NCI-H69 (cell line): Measurements from ENCODE around the gene TMX4.
"Not testable (repeated sequence)": the region's sequence is repeated elsewhere in the genome, so short reads cannot be mapped to it uniquely, and the experiment has no call there.

Source experiments
- DNase-seq: peaks from one replicate; lab custom pipeline; 2025; lab: John Stamatoyannopoulos, UW

The TMX4 gene, protein sequence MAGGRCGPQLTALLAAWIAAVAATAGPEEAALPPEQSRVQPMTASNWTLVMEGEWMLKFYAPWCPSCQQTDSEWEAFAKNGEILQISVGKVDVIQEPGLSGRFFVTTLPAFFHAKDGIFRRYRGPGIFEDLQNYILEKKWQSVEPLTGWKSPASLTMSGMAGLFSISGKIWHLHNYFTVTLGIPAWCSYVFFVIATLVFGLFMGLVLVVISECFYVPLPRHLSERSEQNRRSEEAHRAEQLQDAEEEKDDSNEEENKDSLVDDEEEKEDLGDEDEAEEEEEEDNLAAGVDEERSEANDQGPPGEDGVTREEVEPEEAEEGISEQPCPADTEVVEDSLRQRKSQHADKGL

DNA sequence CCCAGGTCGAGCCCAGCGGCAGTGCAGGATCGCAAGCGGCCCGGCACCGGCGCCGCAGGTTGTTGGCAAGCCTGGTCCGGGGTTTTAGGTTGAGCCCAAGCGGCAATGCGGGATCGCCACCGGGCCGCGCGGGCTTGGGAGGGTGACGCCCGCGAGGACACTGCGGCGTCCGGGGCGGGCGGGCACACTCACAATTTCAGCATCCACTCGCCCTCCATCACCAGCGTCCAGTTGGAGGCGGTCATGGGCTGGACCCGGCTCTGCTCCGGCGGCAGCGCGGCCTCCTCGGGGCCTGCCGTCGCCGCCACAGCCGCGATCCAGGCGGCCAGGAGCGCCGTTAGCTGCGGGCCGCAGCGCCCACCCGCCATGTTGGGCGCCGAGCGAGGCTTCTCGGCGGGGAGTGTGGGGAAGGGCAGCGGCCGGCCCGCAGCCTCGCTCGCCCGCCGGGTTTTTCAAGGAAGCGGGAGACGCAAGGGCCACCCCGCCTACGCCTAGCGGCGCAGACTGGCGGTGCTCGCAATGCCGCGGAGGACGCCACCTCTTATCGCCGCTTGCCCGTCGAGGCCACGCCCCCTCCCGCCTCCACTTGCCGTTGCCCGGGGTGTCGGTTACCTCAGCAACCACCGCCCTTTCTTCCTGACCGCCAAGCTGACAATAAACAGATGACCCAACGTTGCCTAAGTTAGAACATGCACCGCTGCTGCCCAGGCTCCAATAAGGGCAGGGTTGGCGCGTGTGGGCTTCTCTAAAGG is at the start of gene TMX4:
Gene TMX4 (minus strand): TSS at position 516 of the 752 bp plus-strand sequence. CDS start 148 bp downstream, at position 368.
- DNase-seq = peak; percentile 99

DNA sequence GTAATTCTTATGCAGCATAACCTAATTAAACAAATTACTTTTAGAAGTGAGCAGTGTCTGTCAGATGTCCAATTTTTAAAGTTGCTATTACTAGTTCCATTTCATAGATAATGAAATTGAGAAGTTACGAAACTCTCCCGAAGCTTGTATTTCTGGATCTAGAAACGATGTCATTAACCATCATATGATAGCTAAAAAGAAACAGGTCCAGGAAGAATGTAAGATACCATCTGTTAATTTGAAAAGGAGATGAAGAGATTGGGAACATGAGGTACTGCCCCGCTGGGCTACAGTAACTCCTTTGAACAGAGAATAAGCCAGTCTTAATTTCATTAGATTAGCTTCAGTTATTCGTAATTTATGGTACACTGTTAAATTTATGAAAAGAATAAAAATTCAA is 47.5 kb upstream of the TMX4 start:
- DNase-seq = no peak

DNA sequence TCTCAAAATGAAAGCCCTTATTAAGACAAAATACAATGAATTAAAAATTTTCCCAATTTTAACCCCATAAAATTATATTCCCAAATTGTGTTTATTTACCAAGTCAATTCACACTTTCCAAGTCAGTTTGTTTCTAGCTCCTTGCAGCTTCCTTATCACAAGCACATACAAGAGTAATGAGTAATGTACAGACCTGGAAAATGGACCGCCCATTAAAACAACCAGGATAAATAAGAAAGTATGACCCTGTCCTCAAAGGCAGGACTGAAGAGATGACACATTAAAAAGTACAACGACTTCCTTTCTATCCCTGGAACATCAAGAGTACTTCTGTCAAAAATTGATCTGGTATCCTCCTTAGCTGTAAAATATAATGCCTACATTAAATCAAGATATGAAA is 47.1 kb upstream of the TMX4 start:
- no peak for DNase-seq

DNA sequence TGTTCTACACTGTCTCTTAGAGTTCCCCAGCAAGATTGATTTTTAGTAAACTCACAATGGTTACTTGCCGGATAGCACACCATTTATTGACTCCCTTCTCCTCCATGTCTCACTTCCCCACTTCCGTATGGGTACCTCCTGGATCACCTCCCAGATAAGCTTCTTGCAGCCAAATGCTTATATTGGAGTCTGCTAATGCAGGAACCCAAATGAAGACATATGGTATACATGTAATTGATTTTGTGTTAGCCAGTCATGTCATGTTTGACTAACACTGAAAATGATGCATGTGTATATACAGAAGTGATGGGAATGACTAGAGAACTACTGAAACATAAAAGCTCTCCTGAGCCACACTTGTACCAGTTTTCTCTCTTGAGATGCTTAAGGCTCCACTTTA is 46.1 kb upstream of the TMX4 start:
- no peak for DNase-seq

DNA sequence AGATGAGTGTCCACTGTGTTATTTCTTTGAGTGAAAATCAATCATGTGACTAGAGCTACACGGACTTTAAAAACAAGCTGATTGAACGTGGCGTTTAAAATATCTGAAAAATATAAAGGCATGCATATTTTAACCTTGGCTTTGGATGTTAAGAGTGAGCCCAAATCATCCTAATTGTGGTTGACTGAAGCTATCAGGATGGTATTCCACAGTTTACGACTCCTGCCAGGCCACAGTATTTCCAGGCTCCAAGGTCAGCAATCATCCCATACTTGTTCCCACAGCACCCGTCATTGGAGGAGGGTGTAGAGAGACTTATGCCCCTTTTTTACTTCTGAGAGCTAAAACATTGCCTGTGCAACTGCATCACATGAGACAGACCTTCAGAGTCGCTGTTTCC is 43.2 kb upstream of the TMX4 start:
- DNase-seq = no peak

DNA sequence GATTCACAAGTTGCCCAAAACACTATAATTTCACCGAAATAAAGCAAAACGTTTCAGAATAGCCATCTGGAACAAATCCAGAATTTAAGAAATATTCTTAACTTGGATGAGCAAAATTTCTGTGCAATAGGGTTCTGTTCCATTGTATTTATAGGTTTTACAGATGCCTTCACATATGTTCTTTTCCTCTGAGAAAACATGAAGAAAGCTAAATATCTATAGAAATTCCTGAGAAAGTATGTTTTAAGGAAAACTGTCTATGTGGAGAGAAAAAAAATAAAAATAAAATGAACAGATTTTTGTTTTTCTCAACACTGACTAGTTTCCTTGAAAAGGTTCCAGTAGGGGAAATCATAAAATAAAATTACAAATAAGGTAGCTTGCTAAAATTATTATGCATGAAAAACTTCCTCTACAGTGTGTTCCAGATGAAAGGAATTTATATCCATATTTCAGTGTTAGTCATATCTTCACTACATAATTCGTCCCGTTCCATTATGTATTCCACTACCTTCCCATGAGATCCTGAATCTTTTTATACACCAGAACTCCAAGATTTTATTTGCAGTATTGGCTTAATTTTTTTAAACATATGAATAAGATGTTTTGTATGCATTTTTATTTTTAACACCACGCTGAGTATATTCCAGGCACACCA is 42.4 kb upstream of the TMX4 start:
- DNase-seq = no peak

DNA sequence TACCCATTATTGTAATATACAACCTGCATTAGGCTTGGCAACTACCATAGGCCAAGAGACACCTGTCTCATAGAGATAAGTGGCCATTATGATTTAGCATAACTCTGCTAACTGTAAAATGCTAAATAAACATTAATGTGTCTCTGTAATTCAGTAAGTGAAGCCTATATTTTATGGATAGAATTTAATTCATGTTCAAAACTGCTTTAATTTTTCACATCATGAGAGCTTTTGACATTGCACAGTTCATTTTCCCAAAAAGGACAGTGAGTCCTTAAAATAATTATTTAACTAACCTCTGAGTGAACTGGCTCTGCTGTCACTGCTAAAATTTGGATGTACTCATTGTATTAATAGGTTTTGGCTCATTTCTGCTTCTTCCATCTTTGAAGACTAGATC is 41.4 kb upstream of the TMX4 start:
- DNase-seq = no peak

DNA sequence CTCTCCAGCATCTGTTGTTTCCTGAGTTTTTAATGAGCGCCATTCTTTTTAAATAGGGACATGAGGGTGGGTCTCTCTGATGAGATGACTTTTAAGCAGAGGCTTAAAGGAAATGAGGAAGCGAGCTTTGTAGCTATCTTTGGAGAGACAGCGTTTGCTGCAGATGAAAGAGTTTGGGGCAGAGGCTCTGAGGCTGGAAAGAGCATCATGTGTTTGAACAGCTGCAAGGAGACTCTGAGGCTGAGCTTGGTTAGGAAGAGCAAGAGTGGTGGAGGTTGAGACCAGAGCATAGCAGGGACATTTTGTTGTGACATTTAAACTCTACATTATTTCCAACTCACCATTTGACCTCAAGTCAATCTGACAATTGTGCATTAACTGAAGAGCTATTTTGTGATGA is 38.3 kb upstream of the TMX4 start:
- DNase-seq = no peak

DNA sequence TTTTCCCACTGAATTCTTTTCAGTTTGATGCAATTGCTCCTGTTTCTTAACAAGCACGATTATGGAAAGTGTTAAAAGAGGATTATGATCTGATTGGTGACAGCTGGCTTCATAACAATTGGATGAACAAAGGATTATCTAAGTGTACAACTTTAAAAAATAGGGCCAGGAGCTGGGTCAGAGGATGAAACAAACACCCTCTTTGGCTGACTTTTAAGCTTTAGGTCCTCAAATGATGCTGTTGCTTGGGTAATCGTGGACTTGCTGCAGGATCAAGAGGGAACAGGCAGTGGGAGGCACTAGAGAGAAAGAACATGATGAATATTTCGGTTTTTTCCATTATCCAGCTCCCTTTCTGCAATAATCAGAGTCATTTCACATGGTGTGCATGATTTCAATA is 35.5 kb upstream of the TMX4 start:
- DNase-seq = no peak

DNA sequence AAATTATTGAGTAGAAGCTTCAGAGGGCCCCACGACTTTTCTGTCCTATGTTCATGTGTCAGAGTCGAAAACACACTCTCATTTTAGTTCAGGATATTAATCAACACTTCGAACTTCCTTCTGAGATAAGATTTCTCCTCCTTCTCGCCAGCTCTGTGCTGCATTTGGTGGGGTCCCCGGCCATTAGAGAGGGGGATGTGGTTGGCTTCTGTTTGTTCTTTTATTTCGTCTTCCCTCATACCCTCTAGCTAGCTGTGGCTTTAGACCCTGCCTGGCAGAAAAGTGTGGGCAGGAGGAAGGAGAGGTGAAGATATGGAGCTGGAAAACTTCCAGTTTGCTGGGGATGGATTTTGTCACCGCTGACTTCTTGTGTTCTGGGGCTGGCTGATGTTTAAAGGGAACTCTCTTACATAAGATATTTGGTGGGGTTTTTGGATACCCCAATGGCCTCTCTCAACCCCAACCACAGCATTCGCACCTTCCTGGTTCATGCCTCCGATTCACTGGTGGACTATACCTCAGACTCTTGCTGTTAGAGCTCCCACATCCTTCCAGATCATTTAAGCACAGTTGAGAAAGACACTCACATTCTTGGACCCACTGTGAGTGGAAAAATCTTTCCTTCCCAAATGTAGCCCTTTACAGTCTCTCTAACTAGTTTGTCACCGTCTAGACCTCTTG is 30.7 kb upstream of the TMX4 start:
- DNase-seq = no peak

DNA sequence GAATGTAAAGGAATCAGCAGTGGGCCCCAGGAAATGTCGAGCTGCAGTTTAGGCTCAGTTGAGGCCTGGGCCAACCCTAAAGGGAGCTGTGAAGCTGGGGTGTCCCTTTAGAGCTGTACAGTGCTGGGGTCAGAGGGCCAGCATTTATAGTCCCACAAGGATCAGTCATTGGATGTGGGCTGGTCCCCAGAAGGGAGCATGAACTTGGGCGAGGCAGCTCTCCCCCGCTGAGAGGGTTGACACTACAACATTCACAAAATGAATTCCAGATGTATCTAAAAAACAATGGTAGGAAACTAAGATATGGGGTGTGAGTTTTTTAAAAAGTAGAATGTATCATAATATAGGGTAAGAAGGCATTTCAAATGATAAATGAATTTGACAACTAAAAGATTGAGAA is 29.7 kb upstream of the TMX4 start:
- no peak for DNase-seq

DNA sequence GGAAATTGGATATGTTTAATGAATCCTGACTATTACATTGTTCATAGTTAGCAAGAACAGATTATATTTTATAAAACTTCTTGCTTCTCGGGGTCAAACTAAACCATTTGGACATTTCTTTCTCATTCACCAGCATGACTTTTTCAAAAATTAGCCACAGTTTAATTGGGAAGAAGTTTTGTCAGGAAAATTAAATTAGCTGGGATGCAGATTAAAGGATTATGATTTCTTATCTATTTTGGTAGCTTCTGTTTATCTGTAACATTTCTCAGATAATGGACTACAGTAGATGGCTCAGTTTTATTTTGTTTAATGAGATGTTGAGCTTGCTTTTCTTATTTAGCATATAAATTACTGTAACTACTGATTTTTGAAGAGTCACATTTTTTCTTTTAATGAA is 26.4 kb upstream of the TMX4 start:
- DNase-seq = no peak

DNA sequence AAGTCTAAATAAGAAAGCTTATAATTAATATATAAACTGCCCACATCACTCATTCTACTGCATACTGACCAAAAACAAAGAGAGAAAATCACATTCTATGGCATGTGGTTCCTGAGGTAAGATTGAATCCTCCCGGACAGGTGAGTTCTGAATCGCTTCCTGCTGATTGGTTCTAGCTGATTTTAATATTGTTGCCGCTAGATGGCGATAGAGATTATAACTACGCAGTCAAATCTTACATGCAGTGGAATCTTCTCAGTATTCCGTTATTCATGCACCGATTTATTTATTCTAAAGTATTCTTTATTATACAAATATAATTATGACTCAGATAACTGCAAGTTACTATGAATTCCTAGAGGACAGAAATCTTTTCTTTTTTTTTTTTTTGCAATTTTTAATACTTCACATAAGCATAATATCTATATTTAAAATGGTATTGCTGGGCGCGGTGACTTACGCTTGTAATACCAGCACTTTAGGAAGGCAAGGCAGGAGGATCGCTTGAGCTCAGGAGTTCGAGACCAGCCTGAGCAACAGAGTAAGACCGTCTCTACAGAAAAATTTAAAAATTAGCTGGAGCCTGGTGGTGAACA is 24.2 kb upstream of the TMX4 start:
- peak; percentile 85 for DNase-seq

DNA sequence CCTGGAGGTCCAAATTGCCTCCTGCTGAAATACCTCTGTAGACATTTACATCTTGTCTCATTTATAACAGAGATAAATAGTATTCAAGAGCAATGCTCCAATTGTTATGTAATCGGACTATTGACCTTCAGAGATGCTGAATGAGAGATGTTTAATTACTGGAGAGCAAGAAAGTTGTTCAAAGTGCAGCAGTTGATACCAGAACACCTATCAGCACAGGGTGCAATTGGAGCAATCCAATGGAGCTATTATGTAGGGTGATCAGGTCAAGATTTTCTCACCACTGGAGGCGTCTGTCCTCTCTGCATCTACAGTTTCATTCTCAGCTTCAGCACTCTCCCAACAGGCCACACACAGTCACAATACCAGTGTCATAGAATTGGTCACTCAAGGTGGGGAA is 19.5 kb upstream of the TMX4 start:
- DNase-seq = peak; percentile 20

DNA sequence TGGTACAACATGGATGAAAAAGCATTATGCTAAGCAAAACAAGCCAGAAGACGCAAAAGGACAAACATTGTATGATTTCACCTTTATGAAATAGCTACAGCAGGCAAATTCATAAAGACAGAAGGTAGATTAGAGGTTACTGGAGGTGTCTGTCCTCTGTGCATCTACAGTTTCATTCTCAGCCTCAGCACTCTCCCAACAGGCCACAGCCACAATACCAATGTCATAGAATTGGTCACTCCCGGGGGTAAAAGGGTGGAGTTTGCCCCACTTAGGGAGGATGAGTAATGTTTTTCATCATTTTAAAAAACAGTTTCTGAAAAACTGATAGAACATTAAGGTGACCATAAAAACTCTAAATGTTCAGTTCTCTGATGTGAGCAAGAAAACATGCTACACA is 17.2 kb upstream of the TMX4 start:
- no peak for DNase-seq

DNA sequence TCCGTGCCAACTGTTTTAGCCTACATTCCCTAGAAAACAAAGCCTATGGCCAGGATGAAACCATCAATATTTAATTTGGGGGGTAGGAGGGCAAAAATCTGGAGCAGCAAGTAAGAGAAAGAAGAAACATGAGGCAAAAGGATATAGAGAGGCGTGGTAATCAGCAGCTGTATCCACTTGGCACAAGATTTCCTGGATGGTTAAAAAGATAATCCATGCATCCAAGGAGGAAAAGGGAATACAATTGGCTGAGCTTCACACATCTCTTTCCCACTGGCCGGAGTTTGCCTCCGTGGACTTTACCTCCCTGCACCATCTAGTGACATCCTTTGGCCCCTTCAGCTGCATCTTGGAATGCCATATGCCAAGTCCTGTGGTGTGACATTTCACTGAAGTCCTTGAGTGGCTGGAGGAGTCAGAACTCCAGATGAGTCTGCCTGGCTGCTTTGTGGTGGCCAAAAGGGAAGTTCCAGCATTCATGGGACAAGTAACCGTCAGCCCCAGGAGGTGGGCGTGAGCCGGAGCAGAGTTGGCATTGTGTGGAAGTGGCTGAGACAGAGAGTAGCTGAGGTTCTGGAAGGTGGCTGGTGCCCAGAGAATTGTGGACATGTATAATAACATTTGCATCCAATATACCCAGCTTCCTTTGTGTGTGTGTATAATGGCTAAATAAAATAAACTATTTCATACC is 13.7 kb upstream of the TMX4 start:
- DNase-seq = no peak

DNA sequence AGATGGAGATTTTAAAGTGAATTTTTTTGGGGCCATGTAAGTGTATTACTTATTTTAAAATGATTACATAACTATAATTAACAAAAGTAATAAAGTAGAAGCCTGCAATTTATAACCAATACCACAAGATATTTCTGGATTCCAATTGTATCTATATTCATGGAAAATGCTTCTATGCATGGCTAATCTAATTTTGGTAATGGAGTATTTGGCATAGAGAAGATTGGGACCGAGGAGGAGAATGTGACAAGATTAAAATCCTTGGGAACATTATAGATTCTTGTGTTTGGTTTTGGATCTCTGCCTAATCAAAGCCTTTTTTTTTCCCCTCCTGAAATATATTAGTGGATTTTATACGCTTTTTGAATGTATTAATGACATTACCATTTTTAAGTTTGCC is 12.9 kb upstream of the TMX4 start:
- DNase-seq = no peak

DNA sequence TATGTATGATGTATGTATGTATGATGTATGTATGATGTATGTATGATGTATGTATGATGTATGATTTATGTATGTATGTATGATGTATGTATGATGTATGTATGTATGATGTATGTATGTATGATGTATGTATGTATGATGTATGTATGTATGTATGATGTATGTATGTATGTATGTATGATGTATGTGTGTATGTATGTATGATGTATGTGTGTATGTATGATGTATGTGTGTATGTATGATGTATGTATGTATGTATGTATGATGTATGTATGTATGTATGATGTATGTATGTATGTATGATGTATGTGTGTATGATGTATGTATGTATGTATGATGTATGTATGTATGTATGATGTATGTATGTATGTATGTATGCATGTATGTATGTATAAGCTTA is 12.0 kb upstream of the TMX4 start:
- not testable (repeated sequence) for DNase-seq

DNA sequence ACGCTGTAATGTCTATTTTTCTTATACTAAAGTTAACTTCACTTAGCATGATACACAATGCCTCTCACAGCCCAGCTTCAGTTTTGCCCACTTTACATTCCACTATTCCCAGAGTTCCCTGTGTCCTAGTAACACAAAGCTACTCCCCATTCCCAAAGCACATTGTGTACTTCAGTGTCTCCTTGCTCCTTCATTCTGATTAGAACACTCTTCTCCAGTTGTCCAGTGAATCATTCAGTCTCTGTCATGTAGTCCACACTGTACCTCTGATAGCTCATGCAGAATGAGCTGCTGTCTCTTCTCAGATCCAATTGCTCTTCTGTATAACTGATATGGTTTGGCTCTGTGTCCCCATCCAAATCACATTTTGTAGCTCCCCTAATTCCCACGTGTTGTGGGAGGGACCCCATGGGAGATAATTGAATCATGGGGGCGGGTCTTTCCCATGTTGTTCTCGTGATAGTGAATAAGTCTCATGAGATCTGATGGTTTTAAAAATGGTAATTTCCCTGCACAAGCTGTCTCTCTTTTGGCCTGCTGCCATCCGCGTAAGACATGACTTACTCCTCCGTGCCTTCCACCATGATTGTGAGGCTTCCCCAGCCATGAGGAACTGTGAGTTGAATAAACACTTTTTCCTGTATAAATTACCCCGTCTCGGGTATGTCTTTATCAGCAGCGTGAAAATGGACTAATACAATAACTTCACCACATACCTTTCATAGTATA is 2.1 kb upstream of the TMX4 start:
- DNase-seq = peak; percentile 40

DNA sequence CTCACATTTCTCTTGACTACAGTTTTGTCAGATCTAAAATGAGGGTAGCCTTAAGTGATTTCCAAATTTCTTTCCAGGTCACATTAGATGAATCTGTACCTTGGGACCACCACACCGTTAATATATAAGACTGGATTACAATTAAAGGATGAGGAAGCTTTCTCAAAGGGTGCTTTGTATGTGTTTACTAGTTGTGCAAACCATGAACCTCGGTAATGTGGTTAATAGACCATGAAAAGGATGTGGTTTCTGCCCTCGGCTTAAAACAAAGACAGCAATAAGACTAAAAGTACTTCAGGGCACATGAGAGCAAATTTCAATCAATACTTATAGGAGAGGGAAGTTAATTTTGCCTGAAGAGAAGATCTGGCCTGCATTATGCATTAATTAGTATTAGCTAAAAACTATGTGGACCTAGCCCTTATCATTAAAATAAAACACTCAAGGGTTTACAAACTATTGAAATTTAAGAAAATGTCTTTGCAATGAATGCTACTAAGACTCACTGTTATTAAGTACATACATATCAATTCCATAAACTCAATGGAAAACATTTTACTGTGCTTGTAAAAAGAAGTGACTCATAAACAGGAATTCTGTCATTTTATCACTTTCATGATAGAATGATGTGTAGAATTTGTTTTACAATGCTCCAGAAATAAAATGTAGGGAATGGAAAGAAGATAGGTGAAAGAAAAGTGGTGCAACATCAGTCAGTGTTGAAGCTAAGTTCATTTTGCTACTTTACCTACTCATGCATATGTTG is 936 bp upstream of the TMX4 start:
- peak; percentile 69 for DNase-seq
